Measurements from ENCODE around the gene TMOD2.

- TF ChIP-seq RAD21 (IDR thresholded peaks at IDR 0.05 in 1 of 2, conservative IDR thresholded peaks at IDR 0.05 in 1 of 2; ENCODE audit: low read depth in 2 of 2, low read length in 2 of 2) (no peak), SP2 (IDR thresholded peaks at IDR 0.05; ENCODE audit: low read length) (no peak), CTCF (IDR thresholded peaks at IDR 0.05; ENCODE audit: control extremely low read depth in 1 of 3, insufficient read depth in 1 of 3, low read depth in 1 of 3, low read length in 3 of 3) (no peak), SIX5 (IDR thresholded peaks at IDR 0.05; ENCODE audit: low read depth, low read length) (no peak), EP300 (IDR thresholded peaks at IDR 0.05; ENCODE audit: borderline replicate concordance in 1 of 2, low read depth in 2 of 2, low read length in 2 of 2) (no peak), POLR2A (IDR thresholded peaks at IDR 0.05; ENCODE audit: control extremely low read depth in 1 of 2, low read depth in 2 of 2, low read length in 2 of 2) (no peak), CBX5 (IDR thresholded peaks at IDR 0.05; ENCODE audit: low read depth, low read length) (no peak), POU5F1 (IDR thresholded peaks at IDR 0.05; ENCODE audit: low read depth, low read length) (no peak), POLR2AphosphoS5 (IDR thresholded peaks at IDR 0.05; ENCODE audit: low read depth, low read length) (no peak), TAF7 (optimal IDR thresholded peaks at IDR 0.05; ENCODE audit: borderline replicate concordance, low read depth, low read length) (no peak), GABPA (IDR thresholded peaks at IDR 0.05; ENCODE audit: borderline replicate concordance, insufficient read depth, low read length) (no peak), TAF1 (IDR thresholded peaks at IDR 0.05; ENCODE audit: low read depth, low read length) (no peak), CHD1 (IDR thresholded peaks at IDR 0.05; ENCODE audit: low read depth, low read length) (no peak)
Observed at GRCh38 chr15:51848811-51849210, 97.4 kb downstream of the TMOD2 start.

Measured in H1 (cell line).